ENCODE results near the gene GPR153.

GPR153 gene

DNA sequence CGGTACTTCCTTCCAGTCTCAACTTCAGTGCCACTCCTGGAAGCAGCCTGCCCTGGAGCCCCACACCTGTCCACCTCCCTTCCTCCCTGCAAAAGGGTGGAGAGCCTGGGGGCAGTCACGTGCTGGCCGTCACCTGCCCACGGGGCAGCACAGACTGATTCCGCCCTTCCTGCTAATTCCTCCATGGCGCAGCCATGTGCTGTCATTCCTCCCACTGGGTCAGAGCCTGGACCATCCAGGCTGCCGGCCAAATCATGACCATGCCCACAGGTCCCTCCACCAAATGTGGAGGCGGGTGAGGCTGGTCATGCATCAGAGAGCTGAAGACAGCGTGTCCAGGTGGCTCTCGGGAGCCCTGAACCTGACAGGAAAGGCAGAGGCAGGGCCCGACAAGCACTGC, 24.4 kb upstream of the GPR153 start:
- DNase-seq, result no peak

DNA sequence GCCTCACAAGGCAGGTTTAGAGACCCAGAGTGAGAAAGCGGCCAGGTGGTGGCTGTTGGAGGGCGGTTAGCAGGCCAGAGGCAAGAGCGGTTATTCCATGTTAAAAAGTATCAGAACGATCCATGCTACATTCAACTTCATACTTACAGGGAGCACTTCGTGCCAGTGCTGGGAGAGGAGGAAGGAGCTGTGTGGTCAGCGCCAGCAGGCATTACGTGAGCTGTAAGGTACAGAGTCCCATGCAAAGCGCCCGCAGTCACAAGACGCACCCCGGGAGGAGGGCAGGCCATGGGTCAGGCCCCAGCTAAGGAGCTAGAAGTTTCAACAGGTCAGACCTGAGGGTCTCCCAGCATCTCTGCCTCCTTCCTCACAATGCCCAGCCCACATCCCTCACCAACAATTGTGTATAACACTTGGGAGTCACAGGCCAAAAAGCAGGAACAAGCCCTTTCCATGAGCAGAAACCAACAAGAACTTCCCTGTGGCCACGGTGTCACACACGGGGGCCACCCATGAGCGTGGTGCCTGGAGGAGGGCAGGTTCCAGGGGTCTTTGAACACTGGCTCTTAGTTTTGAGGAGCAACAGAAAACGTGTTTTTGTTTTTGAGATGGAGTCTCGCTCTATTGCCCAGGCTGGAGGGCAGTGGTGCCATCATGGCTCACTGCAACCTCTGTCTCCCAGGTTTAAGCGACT, 21.8 kb upstream of the GPR153 start:
- DNase-seq, result no peak

DNA sequence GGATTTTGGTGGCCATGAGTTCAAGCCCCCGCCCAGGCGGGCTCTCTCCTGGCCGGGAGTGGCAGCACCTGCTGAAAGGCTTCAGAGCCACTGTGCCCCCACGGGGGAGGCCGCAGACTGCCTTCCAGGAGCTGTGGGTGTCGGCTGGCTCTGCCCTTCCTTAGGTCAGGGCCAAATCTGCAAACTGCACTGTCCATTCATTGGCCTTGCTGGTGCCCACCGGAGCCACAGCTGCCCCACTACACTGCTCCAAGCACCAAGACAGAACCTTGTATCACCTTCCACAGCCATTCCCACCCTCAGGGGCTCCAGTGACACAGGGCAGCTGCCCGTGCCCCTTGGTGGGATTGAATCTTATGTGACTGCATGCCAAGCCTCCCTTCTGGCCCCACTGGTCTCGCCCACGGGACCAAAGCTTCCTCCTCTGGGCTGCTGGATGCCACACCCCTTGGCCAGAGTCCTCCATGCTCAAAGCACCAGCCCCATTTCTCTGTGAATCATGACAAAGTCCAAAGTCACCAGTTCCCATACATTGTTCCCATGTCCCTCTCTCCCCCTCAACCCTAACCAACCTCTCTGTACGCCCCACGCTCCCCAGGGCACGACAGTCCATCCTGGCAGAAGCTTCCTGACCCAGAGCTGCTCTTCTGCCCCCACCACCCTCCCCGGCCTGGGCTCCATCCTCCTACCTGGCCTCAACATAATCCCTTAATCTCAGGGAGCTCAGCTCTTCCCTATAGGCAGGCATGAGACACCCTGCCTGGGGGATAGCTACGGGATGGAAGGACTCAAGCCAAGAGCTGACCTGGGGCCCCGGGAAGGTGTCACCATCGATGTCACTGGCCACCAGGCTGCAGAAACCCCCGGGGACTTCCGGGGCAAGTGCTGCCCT, 20.9 kb upstream of the GPR153 start:
- no peak for DNase-seq

DNA sequence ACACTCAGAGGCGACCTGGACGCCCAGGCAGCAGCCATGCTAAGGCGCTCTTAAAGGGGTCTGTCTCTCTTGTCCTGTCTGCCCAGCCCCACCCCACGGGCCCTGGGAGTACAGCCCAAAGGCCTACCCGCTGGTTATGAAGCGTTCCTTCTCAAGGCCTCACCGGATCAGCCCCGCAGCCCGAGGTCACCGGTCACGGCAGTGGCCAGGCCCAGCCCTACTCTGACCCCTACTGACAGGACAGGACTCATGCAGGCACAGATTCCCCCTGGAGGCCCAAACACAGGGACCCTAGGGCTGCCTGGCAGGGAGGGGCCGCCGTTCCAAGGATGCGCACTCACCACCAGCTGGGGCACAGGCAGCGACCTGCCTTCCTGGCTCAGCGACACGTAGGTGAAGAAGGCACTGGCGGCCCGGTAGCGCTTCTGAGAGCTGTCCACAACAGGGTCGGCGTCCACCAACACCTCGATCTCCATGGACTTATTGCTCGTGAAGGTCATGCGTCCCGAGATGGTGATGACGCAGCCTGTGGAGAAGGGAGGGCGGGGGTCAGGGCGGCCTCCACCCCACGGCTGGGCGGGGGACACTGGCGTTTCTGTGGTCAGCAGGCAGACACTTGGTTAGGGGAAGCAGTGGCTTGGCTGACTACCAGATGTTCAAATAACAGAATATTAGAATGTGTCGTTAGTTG, 20.0 kb upstream of the GPR153 start:
- no peak for DNase-seq

DNA sequence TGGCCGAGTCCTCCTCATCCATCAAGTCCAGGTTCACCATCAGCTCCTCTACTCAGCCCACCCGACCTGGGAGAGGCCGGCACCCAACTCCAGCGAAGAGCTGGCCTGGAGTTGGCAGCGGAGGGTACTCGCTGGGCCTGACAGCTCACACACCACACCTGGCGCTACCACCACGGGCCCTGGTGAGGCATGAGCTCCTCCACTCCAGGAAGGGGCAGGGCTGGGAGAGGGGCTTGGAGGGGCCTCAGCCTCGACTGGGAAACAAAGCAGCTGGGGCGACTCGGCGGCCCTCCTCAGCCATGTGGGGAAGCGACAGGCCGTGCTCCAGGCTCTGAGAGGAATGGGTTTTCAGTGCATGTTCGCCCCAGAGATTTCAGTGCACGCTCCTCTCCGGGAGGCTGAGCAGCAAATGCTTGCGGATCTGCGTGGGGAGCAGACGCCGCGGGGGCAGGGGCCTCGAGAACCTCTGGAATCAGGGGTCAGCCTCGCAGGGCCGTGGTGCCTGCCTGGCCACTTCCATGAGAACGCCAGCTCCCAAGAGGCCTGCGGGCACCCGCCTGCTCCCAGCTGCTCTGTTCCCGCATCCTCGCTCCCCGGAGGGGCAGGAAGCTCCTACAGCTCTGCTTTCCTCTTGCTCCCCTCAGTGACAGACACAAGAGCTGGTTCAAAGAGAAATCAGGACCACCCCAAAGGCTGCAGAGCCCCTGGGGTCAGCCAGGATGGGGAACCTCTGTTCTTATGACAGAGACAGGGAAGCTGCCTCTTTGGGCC, 18.9 kb upstream of the GPR153 start:
- no peak for DNase-seq

DNA sequence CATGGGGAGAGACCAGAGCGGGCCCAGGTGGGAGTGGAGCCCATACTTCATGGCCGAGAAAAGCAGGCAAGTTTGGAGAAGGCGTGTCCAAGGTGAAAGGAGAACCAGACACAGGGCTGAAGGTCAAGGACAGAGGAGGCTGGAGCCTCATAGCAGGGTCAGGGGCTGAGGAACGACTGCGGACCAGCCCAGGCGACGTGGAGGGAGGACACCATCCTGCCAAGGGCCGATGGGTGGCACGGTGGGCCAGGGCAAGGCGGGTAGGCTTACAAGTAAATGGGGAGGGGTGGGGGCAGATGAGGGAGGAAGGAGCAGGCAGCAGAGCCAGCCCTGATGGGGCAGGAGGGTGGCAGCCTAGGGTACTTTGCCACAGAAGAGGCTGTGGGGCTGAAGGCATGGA, 18.2 kb upstream of the GPR153 start:
- DNase-seq, result no peak

DNA sequence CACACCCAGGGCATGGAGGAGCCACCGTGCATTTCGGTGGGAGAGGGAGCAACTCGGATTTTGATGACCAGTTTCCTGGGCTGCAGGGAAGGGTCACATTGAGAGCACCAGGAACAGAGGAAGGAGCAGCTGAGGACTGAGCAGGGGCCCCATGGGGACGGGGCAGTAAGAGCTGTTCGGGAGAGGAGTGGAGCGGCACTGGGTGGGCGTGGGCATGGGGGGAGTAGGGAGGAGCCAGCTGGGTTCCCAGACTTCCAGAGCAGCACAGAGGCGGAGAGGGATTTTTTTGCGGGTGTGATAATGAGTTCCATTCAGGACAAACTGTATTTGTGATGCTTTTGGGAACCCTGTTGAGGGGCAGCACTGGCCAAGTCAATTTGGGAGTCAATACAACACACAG, 17.4 kb upstream of the GPR153 start:
- DNase-seq, result no peak

DNA sequence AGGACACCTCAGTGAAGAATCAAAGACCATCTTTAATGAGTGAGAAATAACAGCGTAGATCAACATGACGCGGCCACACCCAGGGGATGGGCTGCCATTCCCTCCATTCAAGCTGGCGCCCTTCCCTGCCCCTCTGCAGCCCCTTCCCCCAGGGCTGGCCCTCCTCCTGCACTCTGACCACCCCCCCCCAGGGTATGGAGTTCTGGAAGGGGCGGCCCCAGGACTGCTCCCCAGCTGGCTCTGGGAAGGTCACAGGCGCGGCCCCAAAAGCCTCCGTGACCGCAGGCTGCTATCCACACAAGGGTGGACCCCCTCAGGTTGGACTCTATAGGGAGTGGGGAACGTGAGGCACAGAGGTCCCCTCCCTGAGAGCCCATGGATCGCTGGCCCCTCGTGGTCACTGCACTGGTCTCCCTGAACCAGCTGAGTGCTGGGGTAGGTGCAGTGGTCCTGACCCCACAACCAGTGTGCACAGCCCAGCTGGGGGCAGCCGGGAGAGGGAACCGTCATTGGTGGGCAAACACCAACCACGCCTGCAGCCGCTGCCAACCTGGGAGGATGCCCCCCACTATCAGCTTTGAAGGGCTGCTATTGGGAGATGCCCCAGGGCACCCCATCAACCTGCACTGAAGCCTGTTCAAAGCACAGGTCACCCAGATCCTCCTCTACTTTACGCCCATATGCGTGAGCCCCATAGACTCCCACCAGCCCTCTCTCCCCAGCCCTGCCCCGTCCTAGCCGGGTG, 16.1 kb upstream of the GPR153 start:
- DNase-seq, result no peak

DNA sequence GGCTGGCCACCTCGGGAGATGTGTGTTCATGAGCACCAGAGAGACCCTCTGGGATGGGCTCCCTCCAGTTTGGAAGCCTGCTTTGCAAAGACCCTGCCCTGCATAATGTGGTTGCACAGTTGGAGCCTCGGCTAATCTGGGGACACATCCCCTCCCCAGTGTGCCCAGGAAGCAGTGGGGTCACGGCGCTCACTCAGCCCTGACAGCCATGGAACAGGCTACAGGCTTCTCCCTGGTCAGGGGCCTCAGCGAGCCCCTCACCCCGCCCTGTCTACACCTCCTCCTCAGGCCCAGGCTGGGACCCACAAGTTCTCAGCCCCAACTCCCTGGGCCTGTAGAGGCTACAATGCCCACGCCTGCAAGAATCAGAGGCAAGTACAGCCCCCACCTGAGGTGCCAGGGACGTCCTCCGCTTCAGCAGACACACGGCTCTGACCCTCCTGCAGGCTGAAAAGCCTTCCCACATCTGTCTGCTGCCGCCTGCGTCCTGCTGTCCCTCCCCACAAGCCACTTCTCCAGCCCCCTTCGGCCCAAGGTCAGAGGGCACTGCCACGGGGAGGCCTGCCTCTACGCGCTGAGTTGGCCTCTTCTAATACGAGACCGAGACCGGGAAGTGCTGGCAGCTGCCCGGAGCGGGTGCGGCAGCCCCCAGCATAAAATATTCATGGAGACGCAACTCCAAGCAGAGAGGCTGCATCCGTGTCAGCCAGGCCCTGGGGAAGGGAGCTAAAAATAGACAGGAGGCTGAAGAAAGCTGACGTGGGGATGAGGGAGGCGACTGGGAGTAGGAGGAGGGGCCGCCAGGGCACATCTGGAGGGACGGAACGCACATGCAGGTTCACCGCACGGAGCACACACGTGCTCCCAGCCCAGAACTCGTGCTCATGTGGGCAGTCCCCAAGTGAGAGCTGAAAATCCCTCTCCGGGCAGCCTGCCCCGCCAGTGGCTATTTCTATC, 15.2 kb upstream of the GPR153 start:
- peak; percentile 77 for DNase-seq

DNA sequence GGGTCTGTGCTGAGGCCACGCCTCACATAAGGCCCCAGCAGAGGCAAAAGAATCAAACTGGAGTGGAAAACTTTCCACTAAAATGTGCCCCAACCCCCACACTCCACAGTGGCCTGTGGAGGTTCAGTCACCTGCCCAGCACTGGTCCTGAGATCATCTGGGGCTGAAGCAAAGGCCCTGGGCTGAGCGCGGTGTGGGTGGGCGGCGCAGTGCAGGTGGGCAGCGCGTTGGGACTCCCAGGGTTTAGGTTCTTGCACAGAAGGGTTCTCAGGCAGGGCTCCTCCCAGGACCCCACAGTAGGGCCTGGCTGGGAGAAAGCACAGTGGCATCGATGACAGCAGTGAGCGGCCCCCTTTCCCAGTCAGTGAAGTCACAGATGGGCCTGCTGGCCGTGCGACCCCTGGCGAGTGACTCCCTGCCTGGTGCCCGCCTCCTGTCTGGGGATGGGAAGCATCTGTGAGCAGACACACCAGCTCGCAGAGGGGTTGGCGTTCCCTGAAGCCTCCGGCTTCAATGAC, 13.8 kb upstream of the GPR153 start:
- DNase-seq, result no peak

DNA sequence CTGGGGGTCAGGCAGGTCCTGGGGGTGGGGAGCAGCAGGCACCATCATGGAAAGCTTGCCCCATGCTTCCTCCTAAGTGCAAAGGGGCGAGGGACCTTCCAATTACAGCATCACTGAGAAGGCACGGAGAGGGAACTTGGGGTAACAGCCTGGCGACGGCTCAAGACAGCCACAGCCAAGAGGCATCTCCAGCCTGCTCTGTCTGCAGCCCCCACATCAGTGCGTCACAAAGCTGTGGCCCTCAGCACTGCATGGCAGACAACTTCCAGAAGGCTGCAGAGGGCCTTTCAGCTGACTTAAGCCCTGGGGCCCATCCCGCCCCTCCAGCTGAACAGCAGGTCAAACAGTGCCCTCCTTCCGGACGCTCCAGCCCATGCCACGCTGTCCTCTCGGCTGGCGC, 13.2 kb upstream of the GPR153 start:
- DNase-seq, result no peak

DNA sequence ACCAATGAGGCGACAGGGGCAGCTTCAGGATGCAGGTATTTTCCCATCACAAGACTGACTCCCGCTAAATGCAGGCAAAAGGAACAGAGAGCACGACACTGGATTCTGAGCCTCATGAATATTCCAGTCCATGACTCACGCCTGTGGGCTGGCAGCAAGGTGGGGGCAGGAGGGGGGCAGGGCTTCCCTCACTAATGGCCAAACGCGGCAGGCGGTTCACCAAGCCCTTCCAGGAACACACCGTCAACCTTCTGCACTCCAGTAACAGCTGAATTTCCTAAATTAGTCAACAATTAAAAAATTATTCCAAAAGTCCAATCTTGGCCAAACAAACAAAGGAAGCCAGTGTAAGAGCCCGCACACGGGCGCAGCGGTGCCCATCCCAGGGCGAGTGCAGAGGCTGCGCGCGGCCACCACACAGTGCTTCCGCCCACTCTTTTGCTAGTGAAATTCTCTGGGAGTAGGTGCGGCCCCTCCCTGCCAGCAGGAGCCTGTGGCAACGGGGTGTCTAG, 12.5 kb upstream of the GPR153 start:
- DNase-seq, result no peak

DNA sequence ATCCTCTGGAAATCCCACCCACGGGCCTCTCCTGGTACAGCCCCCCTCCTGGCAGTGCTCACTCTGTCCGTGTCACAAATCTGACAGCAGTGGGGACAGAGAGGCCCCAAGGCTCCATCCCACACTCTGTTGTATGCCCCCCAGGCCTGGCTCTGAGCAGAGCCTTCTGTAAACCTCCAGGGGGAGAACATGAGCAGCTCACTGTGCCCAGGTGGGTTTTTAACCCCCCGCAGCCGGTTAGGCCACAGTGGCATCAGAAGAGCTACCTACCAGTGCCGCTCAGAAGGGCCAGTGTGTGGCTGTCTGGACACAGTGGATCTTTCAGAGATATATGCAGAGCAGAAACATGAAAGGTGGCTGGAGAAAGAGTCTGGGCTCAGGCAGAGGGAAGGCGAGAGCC, 12.0 kb upstream of the GPR153 start:
- DNase-seq, result no peak

DNA sequence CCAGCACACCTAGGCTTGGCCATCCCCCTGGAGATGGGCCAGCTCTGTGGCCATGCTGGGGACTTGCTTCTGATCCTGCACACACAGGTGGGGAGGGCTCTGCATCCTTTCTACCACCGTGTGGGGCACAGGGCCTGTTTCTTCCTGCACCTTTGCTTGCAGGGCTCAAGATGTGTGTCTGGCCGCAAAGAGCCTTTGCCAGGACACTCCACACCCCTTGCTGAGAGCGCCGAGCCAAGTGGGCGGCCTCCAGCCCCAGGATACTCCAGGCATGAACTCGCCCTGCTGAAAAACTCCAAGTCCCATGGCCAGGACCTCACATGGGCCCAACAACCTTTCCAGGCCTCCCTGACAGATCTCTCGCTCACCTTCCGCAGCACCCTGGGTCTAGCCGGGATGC, 11.6 kb upstream of the GPR153 start:
- no peak for DNase-seq

DNA sequence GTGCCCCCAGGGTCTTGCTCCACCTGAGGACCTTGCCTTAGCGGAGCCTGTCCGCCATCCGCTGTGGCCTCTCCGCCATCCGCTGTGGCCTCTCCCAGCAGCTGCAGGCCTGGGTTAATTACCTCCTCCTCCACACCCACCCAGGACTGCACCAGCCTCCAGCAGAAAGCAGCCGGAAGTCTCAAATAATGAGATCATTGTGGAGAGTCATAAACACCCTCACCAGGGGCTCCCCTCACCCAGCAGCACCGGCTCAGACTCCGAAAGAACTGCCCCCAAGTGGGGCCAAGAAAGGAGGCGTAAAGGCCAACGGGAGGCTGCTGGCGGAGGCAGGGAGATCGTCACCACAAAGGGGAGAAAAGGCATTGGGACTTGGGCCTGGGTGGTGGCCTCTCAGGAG, 10.7 kb upstream of the GPR153 start:
- no peak for DNase-seq

DNA sequence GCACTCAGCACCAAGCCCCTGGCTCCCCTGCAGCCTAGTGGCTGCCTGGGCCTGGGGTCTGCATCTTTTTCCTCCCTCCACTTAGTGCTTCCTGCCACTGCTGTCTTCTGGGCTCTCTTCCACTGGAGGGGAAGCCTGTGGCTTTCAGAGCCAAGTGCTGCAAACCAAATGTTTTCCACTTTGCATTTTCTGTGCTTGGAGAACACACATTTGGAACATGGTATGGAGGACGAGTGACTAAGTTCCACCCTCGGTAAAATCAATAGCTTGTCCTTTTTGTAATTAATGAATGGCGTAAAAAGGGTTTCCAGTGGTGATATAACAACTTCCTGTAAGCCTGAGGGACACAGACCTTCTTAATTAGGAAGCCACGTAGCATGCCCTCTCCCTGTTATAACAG, 10.1 kb upstream of the GPR153 start:
- no peak for DNase-seq

DNA sequence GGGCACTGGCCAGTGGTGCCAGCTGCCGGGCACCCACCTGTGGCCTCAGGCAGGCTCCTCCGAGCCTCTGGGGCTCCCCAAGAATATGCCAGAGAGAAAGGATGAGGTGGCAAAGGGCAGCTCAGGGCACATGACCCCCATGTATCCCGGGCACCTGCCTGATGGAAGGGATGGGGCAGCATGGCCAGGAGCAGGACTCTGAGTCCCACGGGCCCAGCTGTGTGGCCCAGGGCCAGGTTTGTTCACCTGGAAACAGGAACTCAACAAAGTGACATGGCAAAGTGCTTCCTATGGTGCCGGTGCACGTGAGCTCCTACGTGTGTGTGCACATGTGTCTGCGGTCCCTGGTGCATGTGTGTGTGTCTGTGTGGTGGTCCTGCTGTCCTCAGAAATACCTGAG, 9.5 kb upstream of the GPR153 start:
- DNase-seq, result no peak

DNA sequence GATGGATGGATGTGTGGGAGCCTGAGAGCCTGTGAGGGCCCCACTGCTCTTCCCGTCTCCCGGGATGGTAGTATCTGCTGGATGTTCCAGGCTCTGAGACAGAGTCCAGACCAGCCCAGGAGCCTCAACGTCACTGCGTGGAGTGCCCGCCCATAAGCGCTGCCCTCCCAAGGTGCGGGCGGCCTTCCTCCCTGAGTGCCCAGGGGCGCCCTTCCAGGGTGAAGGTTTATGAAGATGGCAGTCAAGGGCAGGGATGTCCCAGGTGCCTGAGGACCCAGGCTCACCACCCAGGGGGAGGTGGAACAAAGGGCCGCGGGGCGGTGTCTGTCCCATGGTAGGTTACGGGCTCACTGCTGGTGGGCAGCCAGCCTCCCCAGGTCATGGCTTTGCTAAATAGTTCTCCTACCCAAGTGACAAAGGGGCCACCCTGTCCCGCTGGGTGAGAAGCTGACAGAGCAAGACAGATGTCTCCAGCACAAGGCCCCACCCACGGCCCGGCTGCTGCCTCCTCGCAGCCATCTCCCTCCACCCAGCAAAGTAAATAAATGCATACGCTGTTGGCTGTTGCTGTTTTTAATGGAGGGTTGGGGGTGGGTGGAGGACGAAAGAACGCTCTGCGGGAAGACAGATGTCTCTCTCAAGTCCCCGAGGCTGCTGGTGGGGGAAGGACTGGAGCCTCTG, 9.0 kb upstream of the GPR153 start:
- DNase-seq, result peak; percentile 41

DNA sequence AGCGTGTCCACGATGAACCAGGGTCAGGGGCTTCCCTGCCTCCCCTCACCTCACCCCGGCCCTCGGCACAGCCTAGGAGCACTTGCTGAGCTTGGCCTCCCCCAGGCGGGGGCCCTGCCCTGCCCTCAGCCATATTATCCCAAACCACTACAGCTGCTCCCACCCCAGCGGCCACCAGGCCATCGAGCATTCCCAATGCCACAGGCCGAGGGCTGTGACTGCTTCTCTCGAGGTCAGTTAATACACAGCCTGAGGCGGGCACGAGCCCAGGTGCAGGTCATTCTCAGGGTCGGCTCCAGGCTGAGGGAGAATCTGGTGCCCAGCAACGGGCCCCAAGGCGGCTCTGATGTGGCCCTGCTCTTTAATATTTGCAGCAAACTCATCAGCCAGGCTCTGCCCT, 8.4 kb upstream of the GPR153 start:
- DNase-seq, result no peak

DNA sequence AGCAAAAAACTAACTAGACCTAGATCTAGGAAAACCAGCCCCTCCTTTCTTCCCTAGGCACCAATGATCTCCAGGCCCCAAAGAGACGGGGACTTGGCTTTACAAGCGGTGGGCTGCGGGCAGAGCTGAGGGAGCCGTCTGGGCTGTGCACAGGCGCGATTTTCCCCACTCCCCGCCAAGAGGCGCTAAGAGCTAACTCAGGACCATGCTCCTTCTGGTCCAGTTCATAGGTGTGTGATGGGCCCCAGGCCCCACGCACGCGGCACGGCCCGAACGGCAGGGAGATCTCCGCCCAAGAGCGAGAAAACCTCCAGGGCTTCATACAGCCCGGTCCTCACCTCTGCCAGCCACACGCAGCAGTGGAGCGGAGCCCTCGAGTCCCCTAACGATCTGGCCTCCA, 7.5 kb upstream of the GPR153 start:
- no peak for DNase-seq
